Measurements from ENCODE around the gene NUP188. TPM values are rescaled to one million over a fixed set of nuclear protein-coding genes. Genes with fewer than 3 reads are reported as not detected.
"Not testable (repeated sequence)": the region's sequence is repeated elsewhere in the genome, so short reads cannot be mapped to it uniquely, and the experiment has no call there.

The NUP188 gene
- polyA plus RNA-seq, 3 donors from 2014 or later, result 12.2 to 31.8 (median 18.6) TPM

GRCh38 chr9:128992995-128993394, 45.5 kb downstream of the NUP188 start:
- Mint-ChIP-seq H3K27ac (no peak overlapping the region), H3K9me3 (no peaks in the 10 kb centered on the region), H3K27me3 (ENCODE audit: low read depth in 3 of 3) (peaks cover 0 to 1% (median 0%) of the 10 kb centered on the region in 3 donors), H3K4me1 (no peaks in the 10 kb centered on the region), H3K4me3 (no peak overlapping the region), H3K36me3 (peaks cover 33 to 55% (median 38%) of the 10 kb centered on the region in 3 donors)
- DNase-seq, result no peak

DNA sequence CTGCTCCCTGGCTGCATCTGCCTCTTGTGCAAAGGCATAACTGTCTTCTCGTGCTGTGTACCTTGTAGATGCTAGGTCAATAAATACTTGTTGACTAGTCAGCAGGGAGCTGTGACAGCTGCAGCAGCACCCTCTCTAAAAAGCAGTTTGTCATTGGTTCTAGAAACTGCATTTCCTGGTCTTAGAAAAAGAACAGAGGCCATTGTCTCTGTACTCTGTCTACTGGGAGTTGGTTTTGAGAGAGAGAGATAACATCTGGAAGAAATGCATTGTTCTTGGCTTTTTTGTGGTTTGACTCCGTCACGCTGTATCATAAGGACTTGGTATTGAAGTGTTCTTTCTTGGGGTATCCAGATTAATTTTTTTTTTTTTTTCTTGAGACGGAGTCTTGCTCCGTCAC, 48.3 kb downstream of the NUP188 start:
- no peak overlapping the region for H3K4me3 Mint-ChIP-seq
- DNase-seq, result no peak

GRCh38 chr9:128998462-128998861, 51.0 kb downstream of the NUP188 start:
- no peak overlapping the region for H3K27ac Mint-ChIP-seq

More for the DNA sequence above, 48.3 kb downstream of the NUP188 start:
- Mint-ChIP-seq H3K36me3 (peaks cover 29 to 53% (median 29%) of the 10 kb centered on the region in 3 donors), H3K27ac (peak overlapping the region in 1 of 6 donors; percentile 26), H3K27me3 (ENCODE audit: low read depth in 3 of 3) (peaks cover 0 to 1% (median 0%) of the 10 kb centered on the region in 3 donors), H3K4me1 (no peaks in the 10 kb centered on the region), H3K9me3 (no peaks in the 10 kb centered on the region)

GRCh38 chr9:128999581-129000206, 52.2 kb downstream of the NUP188 start:
- no peak overlapping the region for H3K4me3 Mint-ChIP-seq
- no peak overlapping the region for H3K27ac Mint-ChIP-seq
- DNase-seq, result no peak
- H3K36me3 Mint-ChIP-seq, result peaks cover 18 to 52% (median 22%) of the 10 kb centered on the region in 3 donors
- peaks cover 0 to 3% (median 1%) of the 10 kb centered on the region in 3 donors for H3K27me3 Mint-ChIP-seq (ENCODE audit: low read depth in 3 of 3)
- H3K9me3 Mint-ChIP-seq, result no peaks in the 10 kb centered on the region
- no peaks in the 10 kb centered on the region for H3K4me1 Mint-ChIP-seq

More at GRCh38 chr9:128998462-128998861, 51.0 kb downstream of the NUP188 start:
- Mint-ChIP-seq H3K27me3 (ENCODE audit: low read depth in 3 of 3) (peaks cover 0 to 3% (median 1%) of the 10 kb centered on the region in 3 donors), H3K4me3 (no peak overlapping the region), H3K9me3 (no peaks in the 10 kb centered on the region), H3K4me1 (no peaks in the 10 kb centered on the region), H3K36me3 (peaks cover 27 to 63% (median 29%) of the 10 kb centered on the region in 3 donors)
- DNase-seq, result no peak

- Mint-ChIP-seq H3K36me3 (peaks cover 11 to 38% (median 12%) of the 10 kb centered on the region in 3 donors), H3K4me3 (no peak overlapping the region), H3K9me3 (no peaks in the 10 kb centered on the region), H3K27ac (peak overlapping the region in 1 of 6 donors; percentile 57), H3K4me1 (no peaks in the 10 kb centered on the region), H3K27me3 (ENCODE audit: low read depth in 3 of 3) (peaks cover 0 to 3% (median 1%) of the 10 kb centered on the region in 3 donors)
- no peak for DNase-seq
Measured at GRCh38 chr9:129001504-129002325, 54.2 kb downstream of the NUP188 start.

DNA sequence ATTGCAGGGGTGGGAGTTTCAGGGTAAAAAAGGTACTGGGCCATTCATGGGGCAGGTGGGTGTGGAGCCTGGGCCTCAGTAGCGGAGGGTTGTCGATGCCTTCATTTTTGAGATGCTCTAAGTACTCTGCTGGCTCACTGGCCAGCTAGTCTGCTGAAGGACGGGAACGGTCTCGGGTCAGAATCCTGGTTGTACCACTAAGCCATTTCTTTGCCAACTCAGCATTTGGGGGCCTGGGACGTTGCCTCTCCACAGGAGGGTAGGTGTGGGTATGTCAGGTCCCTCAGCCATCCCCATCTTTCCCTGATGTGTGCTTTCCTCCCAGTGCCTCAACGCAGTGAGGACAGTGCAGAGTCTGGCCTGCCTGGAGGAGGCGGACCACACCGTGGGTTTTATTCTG, 55.5 kb downstream of the NUP188 start:
- DNase-seq, result no peak
- H3K4me3 Mint-ChIP-seq, result no peak overlapping the region
- no peaks in the 10 kb centered on the region for H3K9me3 Mint-ChIP-seq
- H3K4me1 Mint-ChIP-seq, result no peaks in the 10 kb centered on the region
- peaks cover 0 to 3% (median 0%) of the 10 kb centered on the region in 3 donors for H3K27me3 Mint-ChIP-seq (ENCODE audit: low read depth in 3 of 3)
- peak overlapping the region in 1 of 6 donors; percentile 19 for H3K27ac Mint-ChIP-seq
- H3K36me3 Mint-ChIP-seq, result peaks cover 4 to 34% (median 6%) of the 10 kb centered on the region in 3 donors

DNA sequence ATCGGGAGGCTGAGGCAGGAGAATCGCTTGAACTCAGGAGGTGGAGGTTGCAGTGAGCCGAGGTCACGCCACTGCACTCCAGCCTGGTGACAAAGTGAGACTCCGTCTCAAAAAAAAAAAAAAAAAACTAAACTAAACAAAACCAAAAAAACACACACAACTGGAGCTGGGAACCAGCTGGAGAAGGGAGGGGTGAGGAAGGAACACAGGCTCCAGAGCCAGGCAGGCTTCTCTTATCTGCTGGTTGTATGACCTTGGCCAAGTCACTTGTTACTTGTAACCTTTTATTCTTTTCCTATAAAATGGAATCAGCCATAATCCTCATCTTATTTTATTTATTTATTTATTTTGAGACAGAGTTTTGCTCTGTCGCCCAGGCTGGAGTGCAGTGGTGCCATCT, 56.7 kb downstream of the NUP188 start:
- DNase-seq; H3K27ac Mint-ChIP-seq; H3K27me3 Mint-ChIP-seq (ENCODE audit: low read depth in 3 of 3); H3K4me1 Mint-ChIP-seq; H3K4me3 Mint-ChIP-seq; H3K9me3 Mint-ChIP-seq: not testable (repeated sequence)
- H3K36me3 Mint-ChIP-seq, result peaks cover 4 to 34% (median 6%) of the 10 kb centered on the region in 3 donors

- peaks cover 0 to 28% (median 6%) of the 10 kb centered on the region in 3 donors for H3K36me3 Mint-ChIP-seq
- H3K4me3 Mint-ChIP-seq, result no peak overlapping the region
- H3K9me3 Mint-ChIP-seq, result no peaks in the 10 kb centered on the region
- peak overlapping the region in 2 of 6 donors; percentile 4 to 68 for H3K27ac Mint-ChIP-seq
- no peaks in the 10 kb centered on the region for H3K4me1 Mint-ChIP-seq
- no peak for DNase-seq
- H3K27me3 Mint-ChIP-seq (ENCODE audit: low read depth in 3 of 3), result peaks cover 0 to 3% (median 0%) of the 10 kb centered on the region in 3 donors
Measured at GRCh38 chr9:129005336-129005997, 58.0 kb downstream of the NUP188 start.

GRCh38 chr9:129006328-129007034, 59.0 kb downstream of the NUP188 start:
- peak; percentile 12 to 31 (median 19) for DNase-seq
- Mint-ChIP-seq H3K4me1 (no peaks in the 10 kb centered on the region), H3K27me3 (ENCODE audit: low read depth in 3 of 3) (peaks cover 0 to 1% (median 0%) of the 10 kb centered on the region in 3 donors), H3K36me3 (peaks cover 0 to 20% (median 0%) of the 10 kb centered on the region in 3 donors), H3K4me3 (no peak overlapping the region), H3K9me3 (no peaks in the 10 kb centered on the region), H3K27ac (peak overlapping the region in 4 of 6 donors; percentile 31 to 70 (median 52))

- no peak overlapping the region for H3K27ac Mint-ChIP-seq
- H3K4me1 Mint-ChIP-seq, result no peaks in the 10 kb centered on the region
- H3K27me3 Mint-ChIP-seq (ENCODE audit: low read depth in 3 of 3), result peaks cover 0 to 1% (median 0%) of the 10 kb centered on the region in 3 donors
- H3K36me3 Mint-ChIP-seq, result peaks cover 0 to 15% (median 0%) of the 10 kb centered on the region in 3 donors
- no peaks in the 10 kb centered on the region for H3K9me3 Mint-ChIP-seq
- no peak overlapping the region for H3K4me3 Mint-ChIP-seq
- no peak for DNase-seq
Measured at GRCh38 chr9:129007035-129007765, 59.7 kb downstream of the NUP188 start.

GRCh38 chr9:129007766-129008468, 60.4 kb downstream of the NUP188 start:
- Mint-ChIP-seq H3K36me3 (peaks cover 0 to 8% (median 0%) of the 10 kb centered on the region in 3 donors), H3K4me3 (no peak overlapping the region), H3K9me3 (no peaks in the 10 kb centered on the region), H3K27ac (no peak overlapping the region), H3K27me3 (ENCODE audit: low read depth in 3 of 3) (peaks cover 0 to 1% (median 0%) of the 10 kb centered on the region in 3 donors), H3K4me1 (no peaks in the 10 kb centered on the region)
- DNase-seq, result no peak

GRCh38 chr9:129008469-129008965, 61.0 kb downstream of the NUP188 start:
- DNase-seq, result no peak
- Mint-ChIP-seq H3K27me3 (ENCODE audit: low read depth in 3 of 3) (peaks cover 0 to 1% (median 0%) of the 10 kb centered on the region in 3 donors), H3K9me3 (no peaks in the 10 kb centered on the region), H3K4me1 (no peaks in the 10 kb centered on the region), H3K4me3 (no peak overlapping the region), H3K27ac (no peak overlapping the region), H3K36me3 (peaks cover 0 to 5% (median 0%) of the 10 kb centered on the region in 3 donors)
